GM19240 (cell line): ENCODE data around the gene VKORC1.

Experiments used
- DNase-seq: peaks from one replicate; pipeline ENCODE4 v3.0.0; 2011; ENCODE audit warnings: low spot score; ENCODE audit not compliant: insufficient read length

VKORC1 gene

DNA sequence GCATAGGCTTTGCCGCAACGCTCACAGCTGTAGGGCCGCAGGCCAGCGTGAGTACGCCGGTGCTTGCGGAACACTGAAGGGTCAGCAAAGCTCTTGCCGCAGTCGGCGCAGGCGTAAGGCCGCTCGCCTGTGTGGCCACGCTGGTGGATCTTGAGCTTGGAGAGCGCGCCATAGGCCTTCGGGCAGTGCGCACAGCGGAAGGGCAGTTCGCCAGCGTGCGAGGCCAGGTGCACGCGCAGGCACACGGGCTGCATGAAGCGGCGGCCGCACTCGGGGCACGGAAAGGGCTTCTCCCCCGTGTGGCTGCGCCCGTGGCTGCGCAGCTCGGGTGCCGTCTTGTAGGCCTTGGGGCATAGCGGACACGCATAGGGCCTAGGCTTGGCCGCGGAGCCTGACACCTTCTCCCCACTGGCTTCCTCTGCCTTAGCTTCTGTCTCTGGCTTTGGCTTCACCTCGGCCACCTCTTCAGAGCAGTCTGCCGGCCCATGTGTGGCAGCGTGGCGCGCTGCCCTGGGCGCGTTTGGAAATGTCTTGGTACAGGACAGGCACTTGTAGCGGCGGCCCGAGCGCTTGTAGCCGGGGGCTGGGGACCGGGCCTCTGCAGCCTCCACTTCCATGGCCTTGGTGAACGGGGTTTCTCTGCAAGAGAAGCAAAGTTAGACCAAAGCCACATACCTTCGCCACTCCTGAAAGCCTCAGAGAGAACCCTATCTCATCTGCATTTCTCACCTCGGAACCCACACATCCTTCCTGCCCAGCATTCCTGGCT, 30.6 kb downstream of the VKORC1 start:
- no peak for DNase-seq

GRCh38 chr16:31063495-31063842, 31.1 kb downstream of the VKORC1 start:
- no peak for DNase-seq

DNA sequence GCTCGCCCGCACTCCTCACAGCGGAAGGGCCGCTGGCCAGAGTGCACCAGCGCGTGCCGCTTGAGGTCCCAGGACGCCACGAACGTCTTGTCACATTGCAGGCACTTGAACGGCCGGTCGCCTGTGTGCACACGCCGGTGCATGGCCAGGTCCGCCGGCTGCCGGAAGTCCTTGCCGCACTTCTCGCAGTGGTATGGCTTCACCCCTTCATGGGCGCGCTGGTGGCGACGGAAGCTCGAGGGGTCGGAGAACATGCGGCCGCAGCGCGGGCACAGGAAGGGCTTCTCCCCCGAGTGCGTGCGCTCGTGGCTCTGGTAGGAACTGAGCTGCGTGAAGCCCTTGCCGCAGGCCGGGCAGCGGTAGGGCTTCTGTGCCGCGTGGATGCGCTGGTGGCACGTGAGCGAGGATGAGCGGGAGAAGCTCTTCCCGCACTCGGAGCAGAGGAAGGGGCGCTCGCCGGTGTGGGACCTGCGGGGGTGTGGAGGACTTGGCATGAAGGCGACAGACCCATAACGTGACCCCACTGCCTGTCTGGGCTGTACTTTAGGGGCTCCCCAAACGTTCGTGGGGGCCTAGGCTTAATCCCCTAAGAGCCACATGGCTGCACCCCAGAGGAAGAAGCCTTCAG, 32.7 kb downstream of the VKORC1 start:
- DNase-seq: no peak

GRCh38 chr16:31061126-31061812, 33.3 kb downstream of the VKORC1 start:
- no peak for DNase-seq

DNA sequence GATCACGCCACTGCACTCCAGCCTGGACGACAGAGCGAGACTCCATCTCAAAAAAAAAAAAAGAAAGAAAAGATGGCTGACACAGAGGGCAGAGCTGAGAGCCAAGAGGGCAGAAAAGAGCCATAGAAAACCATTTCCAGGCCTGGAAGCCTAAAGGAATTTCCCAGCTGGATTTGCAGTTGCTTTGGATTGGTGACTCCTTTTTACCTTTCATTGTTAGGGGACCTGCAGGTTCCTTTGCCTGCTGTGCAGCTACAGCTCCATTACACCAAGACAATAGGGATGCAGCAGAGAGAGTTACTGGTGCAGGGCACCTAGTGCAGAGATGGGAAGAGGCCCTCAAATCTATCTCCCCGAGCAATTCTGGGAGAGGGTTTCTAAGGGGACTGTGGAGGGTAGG, 39.0 kb downstream of the VKORC1 start:
- DNase-seq: no peak

DNA sequence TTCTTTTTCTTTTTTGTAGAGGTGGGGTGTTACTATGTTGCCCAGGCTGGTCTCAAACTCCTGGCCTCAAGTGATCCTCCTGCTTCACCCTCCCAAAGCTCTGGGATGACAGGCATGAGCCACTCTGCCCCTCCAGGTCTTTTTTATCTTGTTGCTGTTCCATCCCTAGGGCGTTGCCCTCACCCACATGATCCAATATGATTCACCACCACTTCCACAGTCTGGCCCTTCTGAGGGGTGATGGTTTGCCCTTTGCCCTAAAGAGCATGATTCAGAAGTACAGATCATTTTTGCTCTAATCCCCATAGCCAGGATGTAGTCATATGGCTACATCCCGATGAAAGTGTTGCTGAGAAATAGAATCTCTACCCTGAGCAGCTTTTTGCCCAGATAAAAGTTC, 42.5 kb downstream of the VKORC1 start:
- no peak for DNase-seq

- DNase-seq: no peak
Measured at GRCh38 chr16:31050280-31051030, 44.1 kb downstream of the VKORC1 start.

DNA sequence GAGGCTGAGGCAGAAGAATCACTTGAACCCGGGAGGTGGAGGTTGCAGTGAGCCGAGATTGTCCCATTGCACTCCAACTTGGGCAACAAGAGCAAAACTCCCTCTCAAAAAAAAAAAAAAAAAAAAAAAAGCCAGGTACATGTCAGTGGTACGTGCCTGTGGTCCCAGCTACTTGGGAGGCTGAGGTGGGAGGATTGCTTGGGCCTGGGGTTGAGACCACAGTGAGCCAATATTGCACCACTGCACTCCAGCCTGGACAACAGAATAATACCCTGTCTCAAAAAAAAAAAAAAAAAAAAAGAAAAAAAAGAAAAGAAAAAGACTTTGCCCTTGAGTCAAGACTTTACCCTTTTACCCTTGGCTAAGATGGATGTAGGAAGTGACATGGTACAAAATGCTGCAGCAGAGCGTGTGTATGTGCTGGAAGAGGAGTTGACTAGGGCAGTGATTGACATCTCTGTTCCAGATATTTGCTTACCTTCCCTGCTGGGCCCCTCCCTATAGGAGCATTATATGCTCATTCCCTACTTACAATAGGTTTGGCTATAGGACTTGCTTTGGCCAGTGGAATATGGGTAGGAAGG, 50.6 kb downstream of the VKORC1 start:
- DNase-seq: no peak

DNA sequence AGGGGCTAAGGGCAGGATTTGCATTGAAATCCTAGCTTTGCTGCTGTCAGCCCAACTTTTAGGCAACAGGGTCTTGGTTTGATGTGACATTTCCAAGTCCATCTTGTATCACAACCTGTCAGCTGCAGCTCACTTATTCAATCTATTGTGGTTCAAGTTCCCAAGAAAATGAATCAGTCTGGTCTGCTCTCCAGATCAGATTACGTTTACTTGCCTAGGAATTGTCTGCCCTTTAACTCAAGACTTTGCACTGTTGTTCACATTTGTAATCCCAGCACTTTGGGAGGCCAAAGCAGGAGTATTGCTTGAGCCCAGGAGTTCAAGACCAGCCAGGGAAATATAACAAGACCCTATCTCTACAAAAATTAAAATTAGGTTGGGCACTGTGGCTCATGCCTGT, 51.2 kb downstream of the VKORC1 start:
- no peak for DNase-seq

GRCh38 chr16:31042866-31043265, 51.7 kb downstream of the VKORC1 start:
- no peak for DNase-seq
